K562 (cell line): Measurements from ENCODE around the gene SPEM2. TPM values are rescaled to one million over a fixed set of nuclear protein-coding genes. Genes with fewer than 3 reads are reported as not detected.

Source experiments
- BCLAF1 ChIP-seq, 2 experiments: fragments of 450-650 bp in 1 of 2; IDR thresholded peaks; 2 replicates each; pipeline ENCODE4 v1.6.1; 2011 to 2017; ENCODE audit warnings: low read depth in 2 of 2, antibody characterized with exemption in 1 of 2, borderline replicate concordance in 1 of 2, low read length in 1 of 2, mild to moderate bottlenecking in 1 of 2, mixed read lengths in 1 of 2; ENCODE audit not compliant: control insufficient read depth in 1 of 2
- ZBTB33 ChIP-seq: sonication (generic); formaldehyde crosslinking; IDR thresholded peaks from 2 replicates; pipeline ENCODE4 v1.8.1; 2023; ENCODE audit warnings: mild to moderate bottlenecking, missing genetic modification reagents
- polyA plus RNA-seq, 8 experiments: library from polyadenylated mRNA; depleted of rRNA in 4 of 8; stranded (reverse) in 5 of 8; unstranded in 3 of 8; fragments of >200 nt; fragmentation: Nextera tagmentation in 2 of 8; fragmentation: Illumina TruSeq in 1 of 8; extraction: Ambion mirVana in 2 of 8; extraction: Trizol in 1 of 8; gene quantifications; 2 replicates each; pipeline versions ENCODE4 v1.2.1 to v1.2.3, GENCODE V29; 2011 to 2014; ENCODE audit warnings: inconsistent platforms in 1 of 8, missing spikeins in 1 of 8
- total RNA-seq, 7 experiments: library from RNA; depleted of rRNA in 6 of 7; stranded (reverse); fragments of >200 nt in 6 of 7; fragmentation: Illumina TruSeq in 2 of 7; extraction: Trizol in 2 of 7; gene quantifications; 2 replicates each; pipeline versions ENCODE4 v1.2.1 to v1.2.3, GENCODE V29; 2011 to 2021; ENCODE audit warnings: low replicate concordance in 1 of 7

SPEM2 gene
- total and polyA plus RNA-seq, 9 of the 15 experiments (the other 6 are each of a cell fraction or from before 2014, with no cell fraction given): not detected

- no peak for TF ChIP-seq BCLAF1 (IDR thresholded peaks at IDR 0.05; ENCODE audit: borderline replicate concordance in 1 of 2, control insufficient read depth in 1 of 2, low read depth in 2 of 2, low read length in 1 of 2)
- TF ChIP-seq ZBTB33 (CRISPR knock-in tag): peak; percentile 47; the same call in 1 of the 2 replicates
Observed at GRCh38 chr17:7417056-7417655, 8.3 kb upstream of the SPEM2 start (continued).
